RWPE2 (cell line): ENCODE data around the gene GUK1.

Experiments
- ATAC-seq: fragments of 200-7000 bp; cut with Tn5 transposase; 3 replicates; pipeline ENCODE4 v1.9.1; 2021; ENCODE audit warnings: low read depth
- DNase-seq: peaks from one replicate; pipeline ENCODE4 v3.0.0-alpha.2; 2020; ENCODE audit warnings: low spot score
- H3K27ac ChIP-seq: fragments of 450-650 bp; 2 replicates; pipeline ENCODE4 v1.5.1; 2017; ENCODE audit warnings: mild to moderate bottlenecking; ENCODE audit not compliant: poor library complexity, severe bottlenecking
- H3K27me3 ChIP-seq: fragments of 250-450 bp; sonication (Bioruptor Pico); 2 replicates; pipeline ENCODE4 v1.5.1; 2021; ENCODE audit warnings: mild to moderate bottlenecking, moderate library complexity; ENCODE audit not compliant: insufficient read depth, poor library complexity, severe bottlenecking
- H3K36me3 ChIP-seq: fragments of 250-450 bp; sonication (Bioruptor Pico); 2 replicates; pipeline ENCODE4 v1.5.1; 2020; ENCODE audit warnings: low read depth, mild to moderate bottlenecking, moderate library complexity
- H3K4me1 ChIP-seq: fragments of 250-450 bp; sonication (Bioruptor Pico); 2 replicates; pipeline ENCODE4 v1.5.1; 2021; ENCODE audit warnings: mild to moderate bottlenecking, moderate library complexity; ENCODE audit not compliant: insufficient read depth, poor library complexity, severe bottlenecking
- H3K4me3 ChIP-seq: fragments of 250-450 bp; sonication (Bioruptor Pico); 2 replicates; pipeline ENCODE4 v1.5.1; 2021; ENCODE audit warnings: mild to moderate bottlenecking, moderate library complexity; ENCODE audit not compliant: severe bottlenecking
- H3K9me3 ChIP-seq: fragments of 250-450 bp; sonication (Bioruptor Pico); 2 replicates; pipeline ENCODE4 v1.5.1; 2021; ENCODE audit warnings: mild to moderate bottlenecking, moderate library complexity; ENCODE audit not compliant: severe bottlenecking
- TF ChIP-seq, protein P1 (sequence below): fragments of 450-650 bp; IDR thresholded peaks from one replicate; pipeline ENCODE4 v1.5.1; 2017; ENCODE audit warnings: mild to moderate bottlenecking, moderate library complexity; ENCODE audit not compliant: poor library complexity, severe bottlenecking

The GUK1 gene

DNA sequence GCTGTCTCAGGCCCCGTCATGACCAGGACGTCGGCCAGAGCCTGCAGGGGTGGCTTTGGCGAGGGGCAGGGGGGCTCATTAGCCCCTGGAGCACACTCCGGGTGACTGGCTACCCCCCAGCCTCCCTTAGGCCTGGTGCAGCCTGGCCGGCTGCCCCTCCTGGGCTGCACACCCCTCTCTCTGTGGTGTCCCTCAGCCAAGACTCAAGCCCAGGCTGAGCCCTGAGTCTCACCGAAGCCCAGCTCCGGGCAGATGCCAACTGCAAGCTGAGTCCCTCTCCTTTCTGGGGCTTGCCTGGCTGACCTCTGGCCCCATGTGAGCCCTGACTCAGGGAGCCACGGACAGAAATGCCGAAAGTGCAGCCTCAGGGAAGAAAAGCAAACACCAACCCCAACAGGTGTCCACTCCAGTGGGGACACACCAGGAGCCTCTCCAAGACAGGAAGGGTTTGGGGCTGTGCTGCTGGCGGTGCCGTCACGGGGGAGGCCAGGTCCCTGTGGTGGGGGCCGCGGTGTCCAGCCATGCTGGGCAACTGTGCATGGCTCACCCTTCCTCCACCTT, 20.2 kb downstream of the GUK1 start:
- TF ChIP-seq, protein P1, sequence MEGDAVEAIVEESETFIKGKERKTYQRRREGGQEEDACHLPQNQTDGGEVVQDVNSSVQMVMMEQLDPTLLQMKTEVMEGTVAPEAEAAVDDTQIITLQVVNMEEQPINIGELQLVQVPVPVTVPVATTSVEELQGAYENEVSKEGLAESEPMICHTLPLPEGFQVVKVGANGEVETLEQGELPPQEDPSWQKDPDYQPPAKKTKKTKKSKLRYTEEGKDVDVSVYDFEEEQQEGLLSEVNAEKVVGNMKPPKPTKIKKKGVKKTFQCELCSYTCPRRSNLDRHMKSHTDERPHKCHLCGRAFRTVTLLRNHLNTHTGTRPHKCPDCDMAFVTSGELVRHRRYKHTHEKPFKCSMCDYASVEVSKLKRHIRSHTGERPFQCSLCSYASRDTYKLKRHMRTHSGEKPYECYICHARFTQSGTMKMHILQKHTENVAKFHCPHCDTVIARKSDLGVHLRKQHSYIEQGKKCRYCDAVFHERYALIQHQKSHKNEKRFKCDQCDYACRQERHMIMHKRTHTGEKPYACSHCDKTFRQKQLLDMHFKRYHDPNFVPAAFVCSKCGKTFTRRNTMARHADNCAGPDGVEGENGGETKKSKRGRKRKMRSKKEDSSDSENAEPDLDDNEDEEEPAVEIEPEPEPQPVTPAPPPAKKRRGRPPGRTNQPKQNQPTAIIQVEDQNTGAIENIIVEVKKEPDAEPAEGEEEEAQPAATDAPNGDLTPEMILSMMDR = no peak
- Histone ChIP-seq H3K4me1 (peaks cover 21% of the 10 kb centered on the region), H3K36me3 (no peaks in the 10 kb centered on the region), H3K4me3 (no peak overlapping the region), H3K27ac (peak overlapping the region; percentile 94), H3K9me3 (no peaks in the 10 kb centered on the region), H3K27me3 (no peaks in the 10 kb centered on the region)
- DNase-seq = no peak
- ATAC-seq = no peak

DNA sequence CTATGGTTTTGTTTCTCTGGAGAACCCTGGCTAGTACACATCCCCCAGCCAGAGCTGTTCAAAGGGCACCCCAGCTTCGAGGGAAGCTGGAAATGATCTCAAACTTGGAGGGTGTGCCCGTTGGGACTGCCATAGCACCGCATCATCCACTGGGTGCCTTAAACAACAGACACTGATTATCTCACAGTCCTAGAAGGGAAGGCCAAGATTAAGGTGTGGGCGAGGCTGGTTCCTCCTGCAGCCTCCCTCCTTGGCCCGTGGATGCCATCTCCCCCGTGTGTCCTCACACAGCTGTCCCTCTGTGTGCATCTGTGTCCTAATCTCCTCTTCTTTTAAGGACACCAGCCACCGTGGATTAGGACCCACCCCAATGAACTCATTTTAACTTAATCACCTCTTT, 21.3 kb downstream of the GUK1 start:
- no peaks in the 10 kb centered on the region for H3K36me3 ChIP-seq
- no peaks in the 10 kb centered on the region for H3K27me3 ChIP-seq
- H3K9me3 ChIP-seq = no peaks in the 10 kb centered on the region
- TF ChIP-seq, protein P1 = no peak
- DNase-seq = no peak
- H3K4me3 ChIP-seq = no peak overlapping the region
- peak overlapping the region; percentile 94 for H3K27ac ChIP-seq
- H3K4me1 ChIP-seq = peaks cover 21% of the 10 kb centered on the region
- ATAC-seq = no peak

DNA sequence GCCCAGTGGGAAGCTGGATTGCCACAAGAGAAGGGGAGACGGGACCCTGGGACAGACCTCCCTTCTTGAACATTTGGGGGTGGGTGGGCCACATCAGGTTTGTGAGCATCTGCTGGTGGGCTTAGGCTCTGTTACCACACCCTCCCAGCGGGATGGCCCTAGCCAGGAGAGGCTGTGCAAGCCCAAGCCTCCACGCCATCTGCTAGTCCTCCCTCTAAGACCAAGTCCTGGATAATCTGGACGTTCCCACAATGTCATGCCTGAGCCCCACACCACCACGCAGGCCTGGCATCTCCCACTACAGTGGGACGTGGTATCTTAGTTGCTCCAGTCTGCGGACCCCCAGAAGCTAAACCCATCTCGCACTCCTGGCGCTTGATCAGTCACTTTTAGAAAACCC, 21.8 kb downstream of the GUK1 start:
- DNase-seq = no peak
- Histone ChIP-seq H3K9me3 (no peaks in the 10 kb centered on the region), H3K27me3 (no peaks in the 10 kb centered on the region), H3K4me1 (peaks cover 21% of the 10 kb centered on the region), H3K36me3 (no peaks in the 10 kb centered on the region), H3K27ac (peak overlapping the region; percentile 94), H3K4me3 (no peak overlapping the region)
- TF ChIP-seq, protein P1 = no peak
- no peak for ATAC-seq

DNA sequence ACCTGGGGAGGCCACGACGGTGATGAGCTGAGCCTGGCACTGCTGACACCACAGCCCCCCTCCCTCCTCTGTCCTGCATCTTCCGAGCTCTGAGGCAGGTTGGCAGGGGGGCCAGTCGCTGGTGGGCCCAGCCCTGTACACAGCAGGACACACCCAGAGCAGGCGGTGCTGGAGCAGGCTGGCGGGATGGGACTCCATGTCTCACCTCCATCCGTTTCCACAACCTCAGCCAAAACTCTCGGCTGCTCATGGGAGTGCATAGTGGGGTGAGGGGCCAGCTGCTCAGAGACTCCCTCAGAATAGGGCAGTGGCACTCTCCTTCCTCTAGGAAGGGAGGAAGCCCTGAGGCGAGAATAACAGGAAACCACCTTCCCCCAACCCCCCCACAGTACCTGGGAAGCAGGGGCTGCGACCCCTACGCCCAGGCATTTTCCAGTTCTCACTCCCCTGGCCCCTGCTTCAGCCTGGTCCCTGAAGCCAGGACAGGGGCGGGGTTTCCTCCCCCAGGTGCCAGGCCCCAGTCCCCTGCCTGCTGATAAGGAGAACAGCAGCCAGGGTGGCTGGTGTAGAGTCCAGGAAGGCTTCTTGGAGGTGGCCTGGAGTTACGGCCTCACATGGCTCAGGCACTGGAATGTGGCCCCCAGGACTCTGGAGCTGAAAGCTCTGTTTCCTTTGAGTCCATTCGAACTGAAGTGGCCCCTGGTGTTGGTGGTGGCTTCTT, 22.4 kb downstream of the GUK1 start:
- Histone ChIP-seq H3K4me3 (peak overlapping the region; percentile 10), H3K27me3 (no peaks in the 10 kb centered on the region), H3K9me3 (no peaks in the 10 kb centered on the region), H3K4me1 (peaks cover 21% of the 10 kb centered on the region), H3K27ac (peak overlapping the region; percentile 94), H3K36me3 (no peaks in the 10 kb centered on the region)
- TF ChIP-seq, protein P1 = peak; percentile 5
- ATAC-seq (peak; percentile 21; the same call in 2 of the 3 replicates), DNase-seq (no peak)

DNA sequence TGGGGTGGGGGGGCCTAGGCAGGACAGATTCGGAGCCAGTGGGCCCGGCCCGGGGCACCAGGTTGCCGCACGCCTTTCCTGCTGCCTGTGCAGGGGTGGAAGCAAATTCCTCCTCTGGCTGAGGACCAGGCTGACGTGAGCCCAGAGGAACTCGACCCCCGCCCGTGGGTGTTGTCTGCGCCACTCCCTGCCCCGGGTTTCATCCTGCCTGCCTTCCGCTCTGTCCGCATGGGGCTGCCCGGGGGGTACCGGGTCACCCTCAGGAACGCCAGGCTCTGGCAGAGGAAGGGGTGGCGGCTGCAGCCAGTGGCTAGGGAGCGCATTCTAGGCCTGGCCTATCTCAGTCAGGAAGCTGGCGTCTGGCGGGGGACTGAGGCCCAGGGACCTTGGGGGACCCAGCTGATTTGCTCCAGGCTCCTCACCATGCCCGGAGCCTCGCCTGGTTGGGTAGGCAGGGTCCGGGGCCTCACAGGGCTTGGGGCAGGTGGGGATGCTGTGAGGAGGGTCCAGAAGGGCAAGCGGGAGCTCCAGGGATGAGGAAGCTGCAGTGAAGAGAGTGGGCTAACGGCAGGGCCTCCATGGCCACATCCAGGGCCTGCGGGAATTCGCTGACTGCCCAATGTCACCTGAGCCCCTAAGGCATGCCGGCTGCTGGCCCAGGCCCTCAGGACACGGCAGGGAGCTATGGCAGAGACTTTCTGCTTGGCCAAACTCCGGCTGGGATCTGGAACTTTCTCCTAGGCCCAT, 23.1 kb downstream of the GUK1 start:
- peak; percentile 48 for ATAC-seq
- no peaks in the 10 kb centered on the region for H3K27me3 ChIP-seq
- H3K27ac ChIP-seq = peak overlapping the region; percentile 94
- TF ChIP-seq, protein P1 = no peak
- H3K36me3 ChIP-seq = no peaks in the 10 kb centered on the region
- H3K4me3 ChIP-seq = peak overlapping the region; percentile 10
- H3K4me1 ChIP-seq = peaks cover 21% of the 10 kb centered on the region
- no peak for DNase-seq
- no peaks in the 10 kb centered on the region for H3K9me3 ChIP-seq
